ENCODE data around the gene GCGR.

DNA sequence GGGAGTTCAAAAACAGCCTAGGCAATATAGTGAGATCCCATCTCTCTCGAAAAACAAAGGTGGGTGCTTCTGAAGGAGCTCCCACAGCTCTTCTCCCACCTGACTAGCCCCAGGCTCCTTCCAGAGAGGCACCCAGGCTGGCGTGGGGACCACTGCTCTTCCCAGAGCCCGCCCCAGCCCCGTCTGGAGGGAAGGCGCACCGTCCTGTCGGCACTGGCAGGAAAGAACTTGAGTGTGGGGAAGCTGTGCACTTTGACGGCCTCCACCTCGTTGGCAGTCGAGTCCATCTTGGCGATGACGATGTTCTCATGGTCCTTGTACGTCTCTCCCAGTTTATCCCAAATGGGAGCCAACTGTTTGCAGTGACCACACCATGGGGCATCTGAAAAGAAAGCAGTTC, 41.4 kb downstream of the GCGR start:
- TF ChIP-seq REST (IDR thresholded peaks at IDR 0.05; ENCODE audit: insufficient read depth in 1 of 2, low read depth in 2 of 2, low read length in 2 of 2): no peak
- TF ChIP-seq POLR2AphosphoS5 (IDR thresholded peaks at IDR 0.05; ENCODE audit: low read depth, low read length): no peak
- no peak for TF ChIP-seq TAF1 (IDR thresholded peaks at IDR 0.05; ENCODE audit: borderline replicate concordance, insufficient read depth, low read length)
- no peak for TF ChIP-seq SIN3A (IDR thresholded peaks at IDR 0.05; ENCODE audit: borderline replicate concordance, insufficient read depth, low read length)

Measured in PFSK-1 (cell line).